NCI-H1092 (cell line): ENCODE measurements around the gene DHX32.
"Not testable (repeated sequence)": the region's sequence is repeated elsewhere in the genome, so short reads cannot be mapped to it uniquely, and the experiment has no call there.

Experiments
- DNase-seq: peaks from one replicate; lab custom pipeline; 2025; lab: John Stamatoyannopoulos, UW

Gene DHX32

DNA sequence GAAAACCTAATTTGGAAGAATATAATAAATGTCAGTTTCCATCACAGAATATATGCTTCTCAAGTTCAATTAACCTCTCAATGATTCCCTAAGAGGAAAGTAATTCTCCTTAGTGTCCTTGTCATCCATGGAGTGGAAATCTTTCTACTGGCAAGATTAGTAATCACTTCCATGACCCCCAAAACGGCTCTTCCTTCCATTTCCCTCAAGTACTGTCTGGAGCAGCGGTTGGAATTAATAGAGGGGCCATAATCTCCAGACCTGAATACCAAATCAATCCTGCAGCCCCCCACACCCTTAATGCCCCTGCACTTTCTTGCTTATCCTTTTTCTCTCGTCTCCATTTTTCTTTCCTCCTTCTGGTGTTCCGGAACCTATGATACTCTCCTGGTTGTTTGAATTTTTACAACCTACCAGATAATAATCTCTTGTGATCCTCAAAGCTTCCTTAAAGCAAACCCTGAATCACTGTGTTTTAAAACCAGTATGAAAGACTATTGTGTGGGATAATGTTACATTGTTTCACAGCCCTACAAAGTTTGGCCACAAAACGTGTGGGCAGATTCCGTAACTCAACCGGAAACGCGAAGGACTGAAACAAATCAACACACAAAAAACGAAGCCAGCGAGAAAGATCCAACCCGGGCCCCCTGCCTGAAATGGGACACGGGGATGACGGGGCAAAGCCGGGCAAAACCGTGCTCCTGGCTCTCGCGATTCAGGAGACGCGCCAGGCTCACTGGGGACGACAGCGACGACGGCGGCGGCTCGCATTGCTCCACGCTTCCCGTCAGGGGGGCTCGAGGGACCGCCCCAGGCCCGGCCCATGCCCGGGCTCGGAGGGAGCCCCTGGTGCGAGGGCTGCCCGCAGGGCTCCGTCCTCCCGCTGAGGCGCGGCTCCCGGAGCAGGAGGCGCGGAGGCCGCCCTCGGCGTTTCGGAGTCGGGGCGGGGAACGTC is 14.3 kb upstream of the DHX32 start:
- not testable (repeated sequence) for DNase-seq

GRCh38 chr10:125894176-125894575 is 13.1 kb upstream of the DHX32 start:
- DNase-seq, result not testable (repeated sequence)

DNA sequence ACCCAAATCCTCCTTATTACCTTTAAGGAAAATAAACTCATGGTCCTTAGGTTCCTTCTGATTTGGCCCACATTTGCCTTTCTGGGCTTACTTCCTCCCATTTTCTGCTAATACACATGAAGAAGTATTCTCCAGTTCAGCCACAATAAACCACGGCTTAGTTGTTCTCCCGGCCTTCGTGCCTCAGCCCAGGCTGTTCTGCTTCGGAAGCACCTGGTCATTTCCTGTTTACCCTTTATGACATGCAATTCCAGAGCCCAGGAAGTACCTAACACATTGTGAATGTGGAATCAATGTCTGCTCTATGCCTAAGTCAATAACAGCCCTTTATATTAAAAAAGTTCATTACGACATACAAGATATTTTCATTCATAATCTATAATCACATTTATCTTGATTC is 11.3 kb upstream of the DHX32 start:
- not testable (repeated sequence) for DNase-seq

- not testable (repeated sequence) for DNase-seq
Observed at GRCh38 chr10:125889441-125889840, 8.3 kb upstream of the DHX32 start.

DNA sequence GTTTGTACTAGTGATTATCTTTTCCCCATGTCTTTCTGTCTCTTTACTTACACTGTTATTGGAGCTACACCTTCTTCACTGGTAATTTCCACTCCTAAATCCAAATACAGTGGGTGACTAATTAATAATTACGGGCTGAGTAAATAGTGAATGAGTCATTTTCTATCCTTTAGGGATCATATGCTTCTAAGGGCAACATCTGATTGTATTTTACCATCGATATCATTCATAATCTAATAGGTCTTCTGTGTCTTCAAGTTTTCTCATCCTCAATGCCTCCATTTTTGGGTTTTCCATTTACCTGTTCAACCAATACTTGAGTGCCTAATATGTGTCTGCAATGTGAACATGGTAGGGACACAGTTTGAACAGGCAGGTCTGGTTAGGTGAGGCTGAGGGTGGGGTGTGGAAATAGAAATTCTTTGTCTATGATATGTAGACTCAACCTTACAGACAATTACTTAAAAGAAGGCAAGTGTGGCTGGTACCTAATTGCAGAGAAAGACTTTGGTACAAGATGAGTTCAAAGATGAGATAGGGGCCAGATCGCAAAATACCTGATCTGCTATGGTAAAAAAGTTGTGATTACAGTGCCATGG is 5.9 kb upstream of the DHX32 start:
- DNase-seq, result no peak

DNA sequence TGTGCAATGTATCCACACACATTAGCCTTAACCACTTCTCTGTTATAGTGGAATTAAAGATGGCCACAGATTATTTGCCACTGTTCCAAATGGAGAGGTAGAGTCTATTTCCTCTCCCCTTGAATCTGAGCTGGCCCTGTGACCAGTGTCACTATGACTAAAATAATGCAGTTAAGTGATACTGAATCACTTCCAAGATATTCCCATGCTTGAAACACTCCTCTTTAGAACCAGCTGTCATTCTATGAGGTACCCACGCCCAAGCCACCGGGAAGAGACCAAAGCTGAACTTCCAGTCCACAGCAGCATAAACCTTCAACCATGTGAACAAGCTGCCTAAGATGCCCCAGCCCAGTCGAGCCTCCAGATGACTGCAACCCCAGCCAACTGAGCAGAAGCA is 2.1 kb upstream of the DHX32 start:
- no peak for DNase-seq

DNA sequence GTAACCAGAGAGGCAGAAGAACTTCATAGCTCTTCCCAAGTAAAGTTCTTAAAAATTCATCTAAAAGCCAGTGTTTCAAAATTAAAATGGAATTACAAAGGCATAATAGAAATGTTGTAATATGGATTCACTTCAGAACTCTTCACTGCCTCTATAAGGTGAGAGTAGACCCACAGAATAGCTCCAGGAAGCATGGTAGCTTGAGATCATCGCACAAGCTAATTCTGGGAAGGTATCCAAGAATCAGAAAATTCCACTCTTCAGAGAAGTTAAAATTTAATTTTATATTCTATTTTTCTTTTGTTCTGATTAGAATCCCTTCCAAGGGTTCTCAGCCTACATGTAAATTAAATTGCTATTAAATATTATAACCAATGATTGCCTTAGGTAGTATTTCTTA is 1.5 kb upstream of the DHX32 start:
- DNase-seq, result no peak

DNA sequence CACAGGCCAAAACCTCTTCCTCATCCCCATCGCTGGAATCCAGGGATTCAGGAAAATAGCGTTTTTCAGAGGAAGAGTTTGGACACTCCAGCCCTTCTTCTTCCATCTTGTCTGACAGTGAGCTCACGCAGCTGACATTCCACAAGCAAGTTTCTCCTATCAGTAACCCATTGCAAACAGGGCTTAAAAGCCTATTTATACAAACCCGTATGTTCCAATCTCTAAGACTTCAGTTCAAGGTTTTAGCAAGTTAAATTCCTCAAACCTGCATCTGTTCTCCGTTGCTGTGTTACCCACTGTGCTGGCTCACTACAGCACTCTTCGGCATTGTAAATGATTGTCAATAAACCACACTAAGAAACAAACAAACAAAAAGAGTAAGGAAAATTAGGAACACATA is 373 bp downstream of the DHX32 start:
- no peak for DNase-seq

- no peak for DNase-seq
Observed at GRCh38 chr10:125878957-125879835, 1.9 kb downstream of the DHX32 start.

DNA sequence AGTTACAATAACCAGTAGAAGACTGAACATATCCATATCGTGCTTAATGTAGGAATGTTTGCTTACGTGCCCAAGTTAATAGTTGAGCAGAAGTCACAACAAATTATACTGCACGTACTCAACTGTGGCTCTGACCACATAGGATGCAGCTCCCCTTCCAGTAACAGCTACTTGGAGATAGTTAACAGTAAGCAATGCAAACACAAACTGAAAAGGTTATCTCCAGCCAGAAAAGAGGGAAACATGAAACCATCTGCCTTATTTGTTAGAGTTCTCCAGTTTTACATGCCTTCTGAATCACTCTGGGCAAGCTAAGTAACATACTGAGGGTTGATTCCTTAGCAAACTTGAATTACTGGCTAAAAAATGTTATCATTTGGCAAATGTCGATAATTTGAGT is 9.8 kb downstream of the DHX32 start:
- DNase-seq, result no peak

DNA sequence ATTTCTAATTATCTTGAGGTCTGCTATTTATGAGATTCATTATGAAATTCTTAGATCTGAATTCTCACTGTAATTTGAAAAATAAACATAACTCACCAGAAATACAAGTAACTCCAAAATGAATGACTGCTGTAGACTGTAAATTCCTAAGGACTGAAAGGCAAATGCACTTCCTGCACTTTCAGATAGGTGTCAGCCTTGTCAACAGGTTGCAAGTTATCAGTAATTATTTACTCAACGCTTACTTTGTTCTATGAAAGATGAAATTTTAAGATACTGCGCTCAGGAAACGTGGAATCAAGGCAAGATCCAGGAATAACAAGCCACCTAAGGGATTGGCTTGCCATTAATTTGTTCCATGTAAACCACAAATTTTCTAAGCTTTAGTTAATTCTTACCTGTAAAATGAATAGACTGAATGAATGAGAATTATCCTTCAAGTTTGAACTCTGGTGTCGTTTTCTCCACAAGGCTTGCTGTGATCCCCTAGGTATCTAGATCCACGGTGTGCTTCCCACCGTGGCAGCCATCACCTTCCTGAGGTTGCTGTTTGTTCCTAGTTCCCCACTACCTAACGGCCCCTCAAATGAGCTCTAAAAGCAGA is 12.6 kb downstream of the DHX32 start:
- DNase-seq, result no peak

- no peak for DNase-seq
Observed at GRCh38 chr10:125866421-125867029, 14.6 kb downstream of the DHX32 start.

- DNase-seq, result no peak
Observed at GRCh38 chr10:125865120-125865519, 16.0 kb downstream of the DHX32 start.

- no peak for DNase-seq
Observed at GRCh38 chr10:125859128-125859817, 21.8 kb downstream of the DHX32 start.

- DNase-seq, result no peak
Observed at GRCh38 chr10:125857185-125857760, 23.8 kb downstream of the DHX32 start.

GRCh38 chr10:125852487-125852886 is 28.6 kb downstream of the DHX32 start:
- DNase-seq, result no peak

DNA sequence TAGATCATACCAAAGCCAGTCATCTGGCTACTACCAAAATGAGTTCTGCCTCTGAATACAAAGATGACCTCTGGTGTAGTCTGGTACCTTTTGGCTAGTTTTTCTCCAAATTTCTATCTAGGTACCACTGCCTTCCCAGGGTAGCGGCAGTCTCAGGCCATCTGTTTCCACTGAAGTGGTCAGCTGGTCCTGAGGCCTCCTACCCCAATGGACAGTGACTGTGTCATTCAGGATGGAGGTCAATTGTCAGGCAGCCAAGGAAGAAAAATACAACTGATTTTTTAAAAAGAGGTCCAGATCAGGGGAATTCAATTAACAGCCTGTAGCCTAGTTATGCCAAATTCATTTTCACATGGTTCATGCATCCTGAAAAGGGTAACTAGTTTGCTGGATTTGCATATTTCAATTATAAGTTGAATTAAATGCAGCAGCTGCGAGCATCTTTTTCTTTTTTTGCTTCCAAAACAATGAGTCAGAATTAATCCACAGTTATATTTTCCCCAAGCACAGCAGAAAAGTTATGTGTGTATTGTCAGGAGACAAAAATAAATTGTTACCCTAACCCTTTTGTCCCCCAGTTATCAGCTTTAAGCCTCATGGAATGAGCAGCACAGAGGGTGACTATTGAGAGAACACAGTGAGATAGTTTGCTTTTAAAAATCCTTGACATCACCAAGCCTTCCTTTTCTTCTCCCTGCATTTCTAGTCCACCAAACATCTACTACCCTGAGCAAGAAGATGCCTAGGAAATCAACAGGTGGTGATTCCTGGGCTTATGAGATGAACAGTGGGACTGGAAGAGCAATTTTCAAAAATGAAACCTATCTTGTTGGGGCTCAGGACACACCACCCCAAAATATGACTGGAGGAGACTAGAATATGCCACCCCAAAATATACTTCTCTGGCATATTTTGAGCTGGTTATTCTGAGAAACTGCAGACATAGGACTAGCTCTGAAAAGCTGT is 30.0 kb downstream of the DHX32 start:
- no peak for DNase-seq

DNA sequence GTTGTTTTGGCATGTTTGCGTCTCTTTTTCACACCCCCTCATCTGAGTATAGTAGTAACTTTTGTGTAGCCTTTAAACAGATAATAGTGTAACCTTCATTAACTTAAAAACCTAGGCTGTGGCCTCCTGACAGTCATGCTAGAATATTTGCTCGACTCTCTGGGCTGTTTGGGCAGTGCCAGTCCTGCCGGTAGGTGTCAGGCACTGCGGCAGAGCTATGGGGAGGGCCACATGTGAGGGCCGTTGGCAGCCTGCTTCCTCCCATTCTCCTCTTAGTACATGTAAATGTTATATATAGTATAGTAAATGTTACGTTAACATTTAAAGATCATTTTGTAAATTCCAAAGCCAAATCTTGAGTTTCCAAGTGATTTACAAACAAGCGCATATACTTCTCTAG is 31.6 kb downstream of the DHX32 start:
- no peak for DNase-seq

DNA sequence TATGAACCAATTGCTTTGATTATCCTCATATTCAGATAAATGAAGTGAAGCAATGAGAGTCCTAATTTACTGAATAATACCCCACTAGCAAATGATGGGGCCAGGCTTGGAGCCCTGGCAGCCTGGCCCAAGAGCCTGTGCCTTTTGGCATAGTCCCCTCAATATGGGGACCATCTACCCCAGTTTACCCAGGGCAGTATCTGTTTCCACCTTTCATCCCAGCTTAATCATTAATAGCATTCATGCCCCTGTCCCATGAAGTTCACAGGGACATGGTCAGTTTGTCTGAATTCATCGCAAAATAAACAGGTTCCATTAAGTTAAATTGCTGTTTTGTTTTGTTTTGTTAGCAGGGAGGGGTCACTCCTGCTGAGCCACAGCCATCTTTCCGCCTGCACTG is 32.2 kb downstream of the DHX32 start:
- no peak for DNase-seq
